Psoas muscle (tissue), 8 donors: ENCODE results near the gene LNX1. TPM values are rescaled to one million over a fixed set of nuclear protein-coding genes. Genes with fewer than 3 reads are reported as not detected.

Experiments used
- ATAC-seq, 4 donors: fragments of 200-7000 bp; cut with Tn5 transposase; one replicate each; pipeline ENCODE4 v1.9.1; 2020; ENCODE audit warnings: moderate library complexity in 3 of 4, mild to moderate bottlenecking in 2 of 4
- DNase-seq, 2 donors: peaks; one replicate each; pipeline ENCODE4 v3.0.0-alpha.2; 2020
- H3K27ac ChIP-seq: fragments of 200-600 bp; one replicate; pipeline ENCODE4 v1.8.0; 2022
- H3K27me3 ChIP-seq, 3 donors: fragments of 200-600 bp in 1 of 3; one replicate each; pipeline versions ENCODE4 v1.6.1 to v1.8.0; 2013 to 2022; ENCODE audit warnings: low read length in 2 of 3, mild to moderate bottlenecking in 2 of 3, moderate library complexity in 1 of 3; ENCODE audit not compliant: insufficient read depth in 3 of 3
- H3K36me3 ChIP-seq, 2 donors: fragments of 200-600 bp in 1 of 2; one replicate each; pipeline versions ENCODE4 v1.6.1 to v1.8.0; 2013 to 2022; ENCODE audit warnings: low read depth in 1 of 2, mild to moderate bottlenecking in 1 of 2, moderate library complexity in 1 of 2; ENCODE audit not compliant: insufficient read depth in 1 of 2
- H3K4me1 ChIP-seq: fragments of 200-600 bp; one replicate; pipeline ENCODE4 v1.8.0; 2022
- H3K4me3 ChIP-seq: fragments of 200-600 bp; one replicate; pipeline ENCODE4 v1.8.0; 2022; ENCODE audit warnings: mild to moderate bottlenecking
- H3K9me3 ChIP-seq: fragments of 200-600 bp; one replicate; pipeline ENCODE4 v1.8.0; 2022
- WGBS, 3 donors: extraction: QIAGEN DNeasy Blood & Tissue Kit; methylation state at CpG; one replicate each; pipeline versions ENCODE4 v1.1.6 to v1.1.7; 2013; 5-methylcytosine and 5-hydroxymethylcytosine counted together
- intact Hi-C, 2 donors: fragments of 100-400 bp; cut with DNase I; formaldehyde crosslinking; loops; one replicate each; pipeline versions ENCODE4 v1.11.0 to v1.14.2; 2022
- polyA plus RNA-seq, 3 donors: library from polyadenylated mRNA; stranded (reverse); fragments of 200-250 nt; gene quantifications; one replicate each; pipeline ENCODE4 v1.2.3, GENCODE V29; 2013
- total RNA-seq, 4 donors: library from RNA; stranded (reverse); fragmentation: NEBNext Ultra II Directional in 2 of 4; extraction: Animal tissue kit (Norgen Biotek cat#: 25700) in 2 of 4; gene quantifications; one replicate each; pipeline versions ENCODE4 v1.2.1 to v1.2.4, GENCODE V29; 2021 to 2023
- TF ChIP-seq, protein P1 (sequence below): fragments of 200-600 bp; IDR thresholded peaks from one replicate; pipeline ENCODE4 v1.8.0; 2022; ENCODE audit warnings: antibody characterized with exemption
- donor health status: healthy with polysubstance abuse.
- donor health status: DM: no; HTN: no; CAD: no; lungs with moderate emphysema.
- donor health status: Bipolar disorder and iron deficiency.
- donor health status: healthy.
- donor health status: DM: yes; HTN: yes; CAD: no.
- donor health status: DM: no; HTN: no; CAD: no.
- donor health status: DM: no; HTN: no; CAD: no.
- donor health status: DM: yes; HTN: yes; CAD: no.

LNX1 gene
- total and polyA plus RNA-seq, 7 donors: 2.1 to 13.9 (median 4.3) TPM

DNA sequence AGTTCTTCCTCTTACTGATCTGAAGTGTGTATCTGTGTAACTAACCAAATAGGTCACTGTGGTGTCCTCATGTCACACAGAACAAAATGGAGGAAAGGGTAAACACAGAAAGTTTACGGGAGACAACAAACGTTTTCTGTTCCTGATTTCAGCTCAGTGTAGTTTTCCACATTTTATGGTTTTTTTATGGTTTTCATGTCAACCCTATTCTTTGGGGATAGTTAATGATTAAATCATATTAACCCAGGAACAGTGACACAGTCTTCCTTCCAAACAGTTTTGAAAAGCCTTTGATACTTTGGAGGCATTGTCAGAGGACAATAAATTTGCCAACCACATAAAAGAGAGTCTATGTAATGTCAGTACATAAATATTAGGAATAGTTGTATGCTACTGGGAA lies 4.2 kb downstream of the LNX1 start:
- ATAC-seq: no peak
- Histone ChIP-seq H3K36me3 (no peaks in the 10 kb centered on the region), H3K4me3 (no peak overlapping the region), H3K4me1 (peaks cover 2% of the 10 kb centered on the region), H3K27me3 (no peaks in the 10 kb centered on the region), H3K9me3 (no peaks in the 10 kb centered on the region), H3K27ac (no peak overlapping the region)
- intact Hi-C loops: no loop called here
- DNase-seq: no peak
- 57 to 61% (median 60%) methylated on average over 2 of the region's 2 CpGs for WGBS, 3 donors
- TF ChIP-seq, protein P1, sequence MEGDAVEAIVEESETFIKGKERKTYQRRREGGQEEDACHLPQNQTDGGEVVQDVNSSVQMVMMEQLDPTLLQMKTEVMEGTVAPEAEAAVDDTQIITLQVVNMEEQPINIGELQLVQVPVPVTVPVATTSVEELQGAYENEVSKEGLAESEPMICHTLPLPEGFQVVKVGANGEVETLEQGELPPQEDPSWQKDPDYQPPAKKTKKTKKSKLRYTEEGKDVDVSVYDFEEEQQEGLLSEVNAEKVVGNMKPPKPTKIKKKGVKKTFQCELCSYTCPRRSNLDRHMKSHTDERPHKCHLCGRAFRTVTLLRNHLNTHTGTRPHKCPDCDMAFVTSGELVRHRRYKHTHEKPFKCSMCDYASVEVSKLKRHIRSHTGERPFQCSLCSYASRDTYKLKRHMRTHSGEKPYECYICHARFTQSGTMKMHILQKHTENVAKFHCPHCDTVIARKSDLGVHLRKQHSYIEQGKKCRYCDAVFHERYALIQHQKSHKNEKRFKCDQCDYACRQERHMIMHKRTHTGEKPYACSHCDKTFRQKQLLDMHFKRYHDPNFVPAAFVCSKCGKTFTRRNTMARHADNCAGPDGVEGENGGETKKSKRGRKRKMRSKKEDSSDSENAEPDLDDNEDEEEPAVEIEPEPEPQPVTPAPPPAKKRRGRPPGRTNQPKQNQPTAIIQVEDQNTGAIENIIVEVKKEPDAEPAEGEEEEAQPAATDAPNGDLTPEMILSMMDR: no peak

DNA sequence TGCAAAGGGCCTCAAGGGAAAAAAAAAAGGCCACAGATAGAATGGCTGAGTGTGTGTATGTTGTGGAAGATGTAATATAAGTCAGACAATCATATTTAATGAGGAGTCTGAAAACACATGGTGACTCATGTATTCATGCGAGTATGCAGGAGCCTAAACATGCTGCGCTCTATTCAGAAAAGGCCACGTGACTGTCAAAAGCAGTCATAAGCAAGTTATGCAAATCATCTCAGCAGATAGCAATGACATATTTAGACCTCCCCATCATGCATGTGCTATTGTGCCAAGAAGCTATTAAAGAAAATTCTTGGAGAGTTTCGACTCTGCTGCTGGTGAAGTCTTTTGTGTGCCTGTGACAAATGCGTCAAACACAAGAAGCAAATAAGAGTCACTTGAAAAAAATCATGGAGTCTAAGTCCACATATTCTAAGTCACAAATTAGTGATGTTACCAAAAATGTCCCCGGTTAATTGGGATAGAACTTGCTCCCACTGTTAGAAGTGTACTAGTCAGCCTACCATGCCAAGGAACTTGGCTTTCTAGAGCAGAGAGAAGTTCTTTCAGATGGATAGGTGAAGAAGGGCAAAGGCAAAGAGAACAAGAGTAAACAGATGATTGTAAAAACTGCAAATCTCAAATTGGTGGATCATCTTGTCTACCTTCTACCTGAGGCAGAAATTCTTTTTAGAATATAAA lies 5.0 kb downstream of the LNX1 start:
- Histone ChIP-seq H3K36me3 (no peaks in the 10 kb centered on the region), H3K27me3 (no peaks in the 10 kb centered on the region), H3K4me3 (no peak overlapping the region), H3K4me1 (peaks cover 2% of the 10 kb centered on the region), H3K27ac (no peak overlapping the region), H3K9me3 (no peaks in the 10 kb centered on the region)
- 44 to 56% (median 49%) methylated on average over 6 of the region's 6 CpGs for WGBS, 3 donors
- TF ChIP-seq, protein P1: no peak
- no peak for DNase-seq
- ATAC-seq: peak; percentile 75 to 91 (median 83)
- intact Hi-C loops: no loop called here

DNA sequence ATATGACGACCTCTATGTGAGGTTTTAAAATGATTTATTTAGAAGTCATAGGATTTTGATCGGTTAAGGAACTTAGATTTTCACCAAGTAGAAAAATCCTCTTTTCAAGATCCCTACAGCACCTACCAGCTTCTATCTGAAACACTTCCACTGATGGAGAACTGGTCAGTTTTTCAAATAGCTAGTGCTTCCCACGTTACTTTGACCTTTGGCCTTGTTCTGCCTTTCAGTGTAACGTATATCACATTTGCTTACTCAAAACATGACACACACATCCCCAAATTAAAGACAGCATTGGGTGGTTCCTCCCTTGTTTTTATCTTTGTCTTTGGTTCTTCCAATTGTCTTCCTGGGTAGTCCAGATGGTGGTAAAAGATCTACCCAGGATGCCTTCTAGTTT lies 6.6 kb downstream of the LNX1 start:
- ATAC-seq: no peak
- Histone ChIP-seq H3K9me3 (no peaks in the 10 kb centered on the region), H3K27me3 (no peaks in the 10 kb centered on the region), H3K4me1 (peaks cover 2% of the 10 kb centered on the region), H3K4me3 (no peak overlapping the region), H3K27ac (no peak overlapping the region), H3K36me3 (no peaks in the 10 kb centered on the region)
- DNase-seq: no peak
- TF ChIP-seq, protein P1: no peak
- intact Hi-C loops: no loop called here
- WGBS, 3 donors: 86 to 94% (median 90%) methylated on average over 4 of the region's 4 CpGs

DNA sequence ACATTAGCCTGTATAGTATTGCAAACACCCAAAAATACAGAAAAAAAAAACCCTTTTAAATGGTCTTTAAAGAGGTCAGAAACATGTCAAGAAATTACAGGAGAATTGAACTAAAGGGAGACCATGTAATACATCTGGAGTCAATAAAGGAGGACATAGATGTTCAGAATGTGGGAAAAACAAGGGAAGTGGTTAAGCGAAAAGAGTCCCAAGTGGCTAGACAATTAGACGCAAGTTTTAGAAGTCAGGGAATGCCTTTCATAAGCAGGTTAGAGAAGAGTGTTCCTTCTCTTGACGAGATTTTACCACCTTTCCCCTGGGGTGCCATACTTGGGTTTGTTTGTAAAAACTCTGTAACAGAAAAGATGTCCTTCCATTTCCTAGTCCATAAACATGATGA lies 7.8 kb downstream of the LNX1 start:
- Histone ChIP-seq H3K9me3 (no peaks in the 10 kb centered on the region), H3K27ac (no peak overlapping the region), H3K4me1 (peaks cover 2% of the 10 kb centered on the region), H3K4me3 (no peak overlapping the region), H3K36me3 (no peaks in the 10 kb centered on the region), H3K27me3 (no peaks in the 10 kb centered on the region)
- WGBS, 3 donors: 81 to 91% (median 82%) methylated on average over 3 of the region's 3 CpGs
- DNase-seq: no peak
- intact Hi-C loops: no loop called here
- ATAC-seq: no peak
- TF ChIP-seq, protein P1: no peak

DNA sequence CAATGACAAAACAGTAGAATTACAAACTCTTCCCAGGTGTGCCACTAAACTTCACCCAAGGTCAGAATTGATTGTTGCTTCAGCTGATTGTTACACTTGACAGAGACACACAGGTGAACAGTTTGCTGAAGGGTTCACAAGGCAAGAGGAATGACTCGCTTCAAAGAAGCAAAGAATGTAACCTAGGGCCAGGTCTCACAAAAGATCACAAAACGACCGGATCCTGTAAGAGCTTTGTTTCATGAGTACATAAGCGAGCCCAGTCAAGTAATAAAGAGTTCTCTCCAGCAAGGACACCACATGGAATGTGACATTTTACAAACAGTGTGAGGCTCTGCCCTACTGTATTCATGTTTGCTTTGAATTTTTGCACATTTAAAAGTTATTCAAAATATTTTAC lies 9.1 kb downstream of the LNX1 start:
- no peak overlapping the region for H3K27ac ChIP-seq
- H3K4me3 ChIP-seq: no peak overlapping the region
- DNase-seq (no peak), ATAC-seq (no peak)
- H3K4me1 ChIP-seq: peaks cover 2% of the 10 kb centered on the region
- no peaks in the 10 kb centered on the region for H3K9me3 ChIP-seq
- WGBS, 3 donors: 78 to 80% (median 80%) methylated on average over 4 of the region's 4 CpGs
- no peaks in the 10 kb centered on the region for H3K27me3 ChIP-seq
- no peaks in the 10 kb centered on the region for H3K36me3 ChIP-seq
- TF ChIP-seq, protein P1: no peak
- intact Hi-C loops: no loop called here
